Bronchial epithelial cell (primary cell): Measurements from ENCODE around the gene TMEM270. TPM values are rescaled to one million over a fixed set of nuclear protein-coding genes. Genes with fewer than 3 reads are reported as not detected.

ENCODE experiments used
- DNase-seq: peaks from one replicate; pipeline ENCODE4 v3.0.0-alpha.2; 2010; ENCODE audit warnings: low read depth
- FAIRE-seq: peaks from 2 replicates; lab custom pipeline; 2011; peaks lifted over from hg19 to GRCh38; lab: Jason Lieb, UNC
- H3K27me3 ChIP-seq: 2 replicates; pipeline ENCODE4 v1.5.1; 2011; ENCODE audit warnings: low read length; ENCODE audit not compliant: control insufficient read depth, insufficient read depth
- H3K36me3 ChIP-seq: 2 replicates; pipeline ENCODE4 v1.5.1; 2011; ENCODE audit warnings: low read length; ENCODE audit not compliant: control insufficient read depth, insufficient read depth
- H3K4me3 ChIP-seq: 2 replicates; pipeline ENCODE4 v1.5.1; 2011; ENCODE audit warnings: mild to moderate bottlenecking, low read depth, low read length, control low read depth
- CTCF ChIP-seq: IDR thresholded peaks from 2 replicates; pipeline ENCODE4 v1.5.1; 2011; ENCODE audit warnings: mild to moderate bottlenecking, moderate library complexity, low read length, control low read depth, inconsistent platforms; ENCODE audit not compliant: insufficient read depth, severe bottlenecking
- total RNA-seq: library from RNA; depleted of rRNA; stranded (reverse); fragments of >200 nt; gene quantifications from 2 replicates; pipeline ENCODE4 v1.2.1, GENCODE V29; 2014

TMEM270 gene
- total RNA-seq, 1 donor from 2014 or later, result not detected

GRCh38 chr7:73838642-73839041 is 22.3 kb upstream of the TMEM270 start:
- Histone ChIP-seq H3K36me3 (no peaks in the 10 kb centered on the region), H3K27me3 (no peaks in the 10 kb centered on the region), H3K4me3 (no peak overlapping the region)
- DNase-seq (peak; percentile 80), FAIRE-seq (no peak)
- TF ChIP-seq CTCF, result no peak

- FAIRE-seq (no peak), DNase-seq (no peak)
- no peaks in the 10 kb centered on the region for H3K27me3 ChIP-seq
- no peak overlapping the region for H3K4me3 ChIP-seq
- no peaks in the 10 kb centered on the region for H3K36me3 ChIP-seq
- TF ChIP-seq CTCF, result no peak
These were observed 21.7 kb upstream of the TMEM270 start for GRCh38 chr7:73839290-73839689.

GRCh38 chr7:73839743-73840714 is 20.9 kb upstream of the TMEM270 start:
- no peaks in the 10 kb centered on the region for H3K27me3 ChIP-seq
- TF ChIP-seq CTCF, result peak; percentile 3
- no peak overlapping the region for H3K4me3 ChIP-seq
- DNase-seq (no peak), FAIRE-seq (no peak)
- no peaks in the 10 kb centered on the region for H3K36me3 ChIP-seq

- no peak for FAIRE-seq
- H3K27me3 ChIP-seq, result no peaks in the 10 kb centered on the region
- H3K36me3 ChIP-seq, result no peaks in the 10 kb centered on the region
- no peak for DNase-seq
- no peak overlapping the region for H3K4me3 ChIP-seq
- no peak for TF ChIP-seq CTCF
These were observed 20.1 kb upstream of the TMEM270 start for GRCh38 chr7:73840715-73841379.

- no peak for DNase-seq
- Histone ChIP-seq H3K36me3 (no peaks in the 10 kb centered on the region), H3K4me3 (peak overlapping the region; percentile 58), H3K27me3 (no peaks in the 10 kb centered on the region)
- TF ChIP-seq CTCF, result no peak
- FAIRE-seq, result no peak
These were observed 19.3 kb upstream of the TMEM270 start for GRCh38 chr7:73841689-73842066.
